22Rv1 (cell line): ENCODE results near the gene GBA3.

Experiments
- ZFX ChIP-seq: fragments of 450-650 bp; IDR thresholded peaks from 2 replicates; pipeline ENCODE4 v1.6.1; 2017; ENCODE audit warnings: antibody characterized with exemption, borderline replicate concordance
- TF ChIP-seq, protein P1 (sequence below): fragments of 450-650 bp; IDR thresholded peaks from 2 replicates; pipeline ENCODE4 v1.5.1; 2017; ENCODE audit warnings: mild to moderate bottlenecking

DNA sequence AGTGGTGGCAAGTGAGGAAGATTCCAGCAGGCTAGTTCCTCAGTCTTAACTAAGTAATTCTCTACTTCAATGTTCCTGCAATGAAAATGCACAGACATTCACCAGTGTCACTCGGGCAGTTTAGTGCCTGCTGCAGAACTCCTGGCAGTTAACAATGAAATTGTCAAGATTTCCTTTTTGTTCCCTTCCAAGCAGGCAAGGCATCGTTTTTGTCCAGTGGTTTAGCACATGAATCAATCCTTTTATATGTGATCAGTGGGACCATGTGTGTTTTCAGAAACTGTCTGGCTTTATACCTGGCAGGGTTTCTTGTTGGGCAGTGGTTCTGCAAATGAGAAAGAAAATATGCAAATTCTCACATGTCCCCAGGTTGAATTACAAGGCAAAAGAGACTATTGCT, 122.2 kb downstream of the GBA3 start:
- TF ChIP-seq, protein P1, sequence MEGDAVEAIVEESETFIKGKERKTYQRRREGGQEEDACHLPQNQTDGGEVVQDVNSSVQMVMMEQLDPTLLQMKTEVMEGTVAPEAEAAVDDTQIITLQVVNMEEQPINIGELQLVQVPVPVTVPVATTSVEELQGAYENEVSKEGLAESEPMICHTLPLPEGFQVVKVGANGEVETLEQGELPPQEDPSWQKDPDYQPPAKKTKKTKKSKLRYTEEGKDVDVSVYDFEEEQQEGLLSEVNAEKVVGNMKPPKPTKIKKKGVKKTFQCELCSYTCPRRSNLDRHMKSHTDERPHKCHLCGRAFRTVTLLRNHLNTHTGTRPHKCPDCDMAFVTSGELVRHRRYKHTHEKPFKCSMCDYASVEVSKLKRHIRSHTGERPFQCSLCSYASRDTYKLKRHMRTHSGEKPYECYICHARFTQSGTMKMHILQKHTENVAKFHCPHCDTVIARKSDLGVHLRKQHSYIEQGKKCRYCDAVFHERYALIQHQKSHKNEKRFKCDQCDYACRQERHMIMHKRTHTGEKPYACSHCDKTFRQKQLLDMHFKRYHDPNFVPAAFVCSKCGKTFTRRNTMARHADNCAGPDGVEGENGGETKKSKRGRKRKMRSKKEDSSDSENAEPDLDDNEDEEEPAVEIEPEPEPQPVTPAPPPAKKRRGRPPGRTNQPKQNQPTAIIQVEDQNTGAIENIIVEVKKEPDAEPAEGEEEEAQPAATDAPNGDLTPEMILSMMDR, result no peak
- no peak for TF ChIP-seq ZFX
